ENCODE results near the gene SENP8.

The SENP8 gene

GRCh38 chr15:72178976-72179585, 60.9 kb downstream of the SENP8 start:
- DNase-seq: no peak

- DNase-seq: no peak
Observed at GRCh38 chr15:72179950-72180581, 61.9 kb downstream of the SENP8 start.

- DNase-seq: no peak
Observed at GRCh38 chr15:72180761-72181324, 62.6 kb downstream of the SENP8 start.

GRCh38 chr15:72182244-72182643, 64.0 kb downstream of the SENP8 start:
- no peak for DNase-seq

GRCh38 chr15:72182673-72183072, 64.5 kb downstream of the SENP8 start:
- DNase-seq: no peak

- no peak for DNase-seq
Observed at GRCh38 chr15:72183781-72184164, 65.6 kb downstream of the SENP8 start.

GRCh38 chr15:72184165-72184811, 66.1 kb downstream of the SENP8 start:
- DNase-seq: no peak

- DNase-seq: no peak
Observed at GRCh38 chr15:72189250-72189902, 71.2 kb downstream of the SENP8 start.

- no peak for DNase-seq
Observed at GRCh38 chr15:72192416-72192815, 74.2 kb downstream of the SENP8 start.

All from activated CD4-positive, alpha-beta T cell treated with anti-CD3 and anti-CD28 coated beads for 1 hour (primary cell).